HG03095 (cell line): ENCODE results near the gene TAMALIN.
"Not testable (repeated sequence)": the region's sequence is repeated elsewhere in the genome, so short reads cannot be mapped to it uniquely, and the experiment has no call there.

ENCODE experiments used
- ATAC-seq: cut with Tn5 transposase; IDR thresholded peaks from one replicate; pipeline ENCODE4 v1.9.1; 2021; ENCODE audit warnings: moderate library complexity; ENCODE audit not compliant: unreplicated experiment

TAMALIN gene

DNA sequence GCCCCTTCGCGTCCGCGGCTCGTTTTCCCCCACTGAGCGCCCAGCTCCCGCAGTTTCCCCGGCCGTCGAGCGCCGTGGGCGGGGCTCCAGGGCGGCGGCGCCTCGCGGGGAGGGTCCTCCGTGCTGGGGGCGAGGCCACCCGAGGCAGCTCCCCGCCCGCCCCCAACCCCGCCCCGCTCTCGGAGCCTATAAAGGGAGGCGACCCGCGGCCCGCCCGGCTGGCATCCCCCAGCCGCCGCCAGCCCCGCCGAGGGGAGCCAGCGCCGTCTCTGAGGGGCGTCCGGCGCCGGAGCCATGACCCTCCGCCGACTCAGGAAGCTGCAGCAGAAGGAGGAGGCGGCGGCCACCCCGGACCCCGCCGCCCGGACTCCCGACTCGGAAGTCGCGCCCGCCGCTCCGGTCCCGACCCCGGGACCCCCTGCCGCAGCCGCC is at the start of gene TAMALIN:
Gene TAMALIN (plus strand): TSS at position 221 of the 432 bp plus-strand sequence. CDS start 74 bp downstream, at position 295.
- no peak for ATAC-seq

DNA sequence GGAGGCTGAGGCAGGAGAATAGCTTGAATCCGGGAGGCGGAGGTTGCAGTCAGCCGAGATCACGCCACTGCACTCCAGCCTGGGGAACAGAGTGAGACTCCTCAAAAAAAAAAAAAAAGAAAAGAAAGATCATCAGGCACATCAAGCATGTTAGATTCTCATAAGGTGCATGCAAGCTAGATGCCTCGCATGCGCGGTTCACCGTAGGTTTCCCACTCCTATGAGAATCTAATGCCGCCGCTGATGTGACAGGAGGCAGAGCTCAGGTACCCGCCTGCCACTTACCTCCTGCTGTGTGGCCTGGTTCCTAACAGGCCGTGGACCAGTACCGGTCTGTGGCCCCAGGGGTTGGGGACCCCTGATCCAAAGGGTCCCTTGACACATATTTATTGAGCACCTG is 48.2 kb upstream of the TAMALIN start:
- no peak for ATAC-seq

DNA sequence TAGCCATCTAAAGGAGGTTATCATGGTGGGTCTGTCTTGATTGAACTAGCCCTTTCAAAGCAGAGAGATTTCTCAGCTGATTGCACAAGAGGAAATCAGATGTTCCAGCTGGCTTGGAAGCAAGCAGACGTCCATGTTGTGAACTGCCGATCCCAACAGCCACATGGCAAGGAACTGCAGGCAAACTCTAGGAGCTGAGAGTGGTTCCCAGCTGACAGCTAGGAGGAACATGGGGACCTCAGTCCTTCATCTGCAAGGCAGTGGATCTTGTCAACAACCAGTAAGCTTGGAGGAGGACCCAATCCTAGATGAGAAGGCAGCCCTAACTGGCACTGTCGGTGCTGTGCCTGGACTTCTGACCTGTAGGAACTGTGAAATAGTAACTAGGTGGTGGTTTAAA is 47.5 kb upstream of the TAMALIN start:
- no peak for ATAC-seq

DNA sequence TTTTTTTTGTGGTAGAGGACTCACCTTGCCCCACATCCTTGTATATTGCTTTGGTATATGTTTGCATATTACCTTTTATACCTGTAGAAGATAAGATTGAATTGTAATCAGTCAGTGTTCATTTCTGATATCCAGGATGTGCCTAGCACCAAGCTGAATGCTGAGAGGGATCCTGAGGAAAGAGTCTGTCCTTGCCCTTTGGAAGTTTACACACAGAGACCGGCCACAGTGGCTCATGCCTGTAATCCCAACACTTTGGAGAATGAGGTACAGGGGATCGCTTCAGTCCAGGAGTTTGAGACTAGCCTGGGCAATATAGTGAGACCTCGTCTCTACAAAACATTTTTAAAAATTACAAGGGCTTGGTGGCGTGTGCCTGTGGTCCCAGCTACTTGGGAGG is 46.8 kb upstream of the TAMALIN start:
- ATAC-seq = no peak

DNA sequence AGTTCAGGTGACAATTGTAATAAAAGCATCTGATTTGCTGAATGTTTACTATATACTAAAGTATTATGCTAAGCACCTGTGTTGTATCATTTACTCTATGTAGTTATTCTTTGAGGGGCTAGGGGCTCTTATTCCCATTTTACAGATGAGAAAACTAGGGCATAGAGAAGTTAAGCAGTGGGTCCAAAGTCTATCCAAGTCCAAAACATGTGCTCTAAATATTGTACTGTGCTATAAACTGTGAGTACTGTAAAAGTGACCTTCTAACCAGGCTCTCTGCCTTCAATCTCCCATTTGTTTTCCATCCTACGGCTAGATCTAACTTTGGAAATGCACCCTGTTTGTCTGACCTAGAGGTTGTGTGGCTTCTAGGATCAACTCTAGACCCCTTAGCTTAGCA is 46.3 kb upstream of the TAMALIN start:
- ATAC-seq = no peak

DNA sequence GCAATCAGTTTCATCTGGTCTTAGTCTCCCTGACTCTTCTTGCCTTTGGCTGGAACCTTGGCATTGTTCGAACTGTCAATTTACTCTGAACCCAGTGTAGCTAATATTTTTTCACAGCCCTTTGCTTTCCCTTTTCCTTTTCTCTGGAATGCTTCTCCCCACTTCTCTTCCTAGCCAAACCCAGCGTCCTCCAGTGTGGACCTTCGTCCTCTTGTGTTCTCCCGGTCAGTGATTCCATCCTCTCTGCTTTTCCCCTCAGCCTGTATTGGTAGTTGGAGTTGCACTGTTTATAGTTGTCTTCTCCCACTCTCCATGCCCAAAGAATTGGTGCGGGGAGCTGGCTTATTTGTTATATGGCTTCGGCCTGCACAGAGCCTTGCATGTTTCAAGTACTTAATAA is 45.9 kb upstream of the TAMALIN start:
- no peak for ATAC-seq

DNA sequence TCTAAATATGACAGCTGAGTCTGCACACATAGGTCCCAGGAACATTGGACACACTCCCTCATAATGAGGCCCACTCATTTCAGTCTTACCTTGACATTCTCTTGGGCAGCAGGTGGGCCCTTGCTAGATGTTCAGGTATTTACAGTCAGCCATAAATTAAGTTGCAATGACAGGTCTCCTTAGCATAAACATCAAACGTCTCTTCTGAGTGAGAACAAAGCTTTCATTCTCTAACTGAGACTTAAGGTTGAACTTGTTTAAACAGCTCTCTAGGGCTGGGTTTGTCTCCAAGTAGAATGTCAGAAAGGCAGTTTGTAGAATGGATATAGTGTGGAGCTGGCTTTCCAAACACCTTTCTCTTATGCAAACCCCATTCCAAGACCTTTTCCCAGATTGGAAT is 44.9 kb upstream of the TAMALIN start:
- ATAC-seq = no peak

DNA sequence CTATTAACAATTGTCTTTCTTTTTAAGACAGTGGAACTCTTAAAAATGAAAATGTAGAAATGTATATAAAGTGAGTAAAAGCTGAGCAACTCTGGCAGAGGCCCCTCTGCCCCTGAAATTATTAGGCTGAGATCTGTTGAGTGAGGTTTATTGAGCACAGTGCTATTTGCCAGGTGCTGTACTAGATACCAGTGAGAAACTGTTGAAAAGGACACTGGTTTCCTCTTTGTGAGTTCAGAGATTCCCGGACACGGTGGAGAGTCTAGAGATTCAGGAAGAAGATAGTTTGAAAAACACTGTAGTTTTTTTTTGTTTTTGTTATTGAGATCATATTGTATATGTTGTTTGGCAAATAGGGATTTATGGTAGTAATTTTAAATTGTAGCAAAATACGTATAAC is 44.0 kb upstream of the TAMALIN start:
- ATAC-seq = no peak

DNA sequence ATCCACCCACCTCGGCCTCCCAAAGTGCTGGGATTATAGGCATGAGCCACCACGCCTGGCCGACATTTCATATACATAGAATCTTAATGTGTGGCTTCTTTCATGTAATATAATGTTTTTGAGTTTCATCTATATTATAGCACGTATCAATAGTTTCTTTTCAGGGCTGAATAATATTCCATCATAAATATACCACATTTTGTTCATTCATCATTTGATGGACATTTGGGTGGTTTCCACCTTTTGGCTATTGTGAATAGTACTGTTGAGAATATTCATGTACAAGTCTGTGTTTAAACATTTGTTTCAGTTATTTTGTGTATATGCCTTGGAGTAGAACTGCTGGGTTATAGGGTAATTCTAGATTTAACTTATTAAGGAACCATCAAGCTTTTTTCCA is 43.3 kb upstream of the TAMALIN start:
- no peak for ATAC-seq

DNA sequence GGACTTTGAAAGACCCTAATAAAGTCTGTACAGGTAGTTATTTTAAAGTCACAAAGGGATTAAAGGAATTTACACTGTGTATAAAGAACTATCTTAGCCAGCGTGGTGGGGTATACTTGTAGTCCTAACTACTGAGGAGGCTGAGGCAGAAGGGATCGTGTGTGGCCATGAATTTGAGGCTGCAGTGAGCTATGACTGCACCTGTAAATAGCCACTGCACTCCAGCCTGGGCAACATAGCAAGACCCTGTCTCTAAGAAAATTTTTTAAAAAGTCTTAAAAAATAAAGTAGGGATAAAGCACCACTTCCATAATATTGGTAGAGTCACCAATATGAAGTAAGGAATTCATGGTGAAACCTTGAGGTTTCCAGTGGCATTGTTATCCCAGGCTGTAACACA is 37.1 kb upstream of the TAMALIN start:
- no peak for ATAC-seq

DNA sequence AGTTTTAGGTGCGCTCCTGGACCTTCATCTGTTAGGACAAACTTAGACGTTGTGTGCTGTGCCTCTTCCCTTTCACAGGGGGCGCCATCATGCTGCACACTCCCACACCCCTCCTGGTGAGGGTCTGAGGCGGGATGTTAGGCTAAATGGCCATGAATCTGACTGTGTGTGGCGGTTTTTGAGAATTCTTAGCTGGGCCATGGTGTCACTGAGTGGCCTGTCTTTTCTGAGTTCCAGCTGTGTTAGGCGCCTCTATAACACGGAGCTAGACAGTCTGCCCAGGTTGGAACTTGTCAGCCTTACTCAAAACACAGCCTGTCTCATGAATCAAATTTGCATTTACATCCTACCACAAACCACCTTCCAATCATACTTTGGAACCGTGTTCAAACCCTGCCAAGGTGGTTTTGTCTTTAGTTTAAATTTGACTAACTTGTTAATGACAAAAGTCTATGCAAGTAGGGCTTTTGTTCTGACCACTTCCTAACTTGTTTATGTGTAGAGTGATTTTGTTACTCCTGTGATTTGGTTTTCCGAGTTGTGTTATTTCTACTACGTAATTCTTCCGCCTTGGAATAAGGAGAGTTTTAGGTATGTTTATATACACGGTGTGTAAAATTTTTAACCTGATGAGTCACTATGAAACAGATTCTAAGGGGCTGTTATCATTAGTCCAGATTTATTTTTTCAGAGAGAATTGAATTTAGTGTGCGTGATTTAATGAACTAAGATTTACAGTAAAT is 35.7 kb upstream of the TAMALIN start:
- ATAC-seq = peak; percentile 92

DNA sequence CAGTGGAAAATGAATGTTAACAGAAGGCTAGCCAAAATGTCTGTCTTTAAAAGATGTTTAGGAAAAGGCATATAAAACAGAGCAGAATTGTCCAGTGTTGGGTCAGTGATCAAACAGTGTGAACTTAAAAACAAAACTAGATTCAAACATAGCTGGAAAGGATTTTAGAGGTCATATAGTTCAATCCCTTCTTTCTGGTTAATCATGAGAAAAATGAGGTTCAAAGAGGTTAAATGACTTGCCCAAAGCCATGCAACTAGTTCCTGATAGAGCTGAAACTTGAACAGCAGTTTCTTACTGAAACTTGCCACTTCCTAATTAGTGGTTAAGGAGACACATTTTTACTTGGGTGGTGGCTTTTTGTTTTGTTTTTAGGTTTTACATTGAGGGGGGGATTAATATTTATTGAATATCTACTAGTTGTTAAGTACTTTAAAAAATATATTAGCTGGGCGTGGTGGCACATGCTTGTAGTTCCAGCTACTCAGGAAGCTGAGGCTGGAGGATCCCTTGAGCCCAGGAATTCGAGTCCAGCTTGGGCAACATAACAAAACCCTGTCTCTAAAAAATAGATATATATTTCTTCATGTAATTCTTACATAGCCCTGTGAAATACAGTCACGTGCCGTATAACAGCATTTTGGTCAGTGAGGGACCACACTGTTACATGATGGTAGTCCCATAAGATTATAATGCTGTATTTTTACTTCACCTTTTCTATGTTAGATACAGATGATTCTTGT is 34.9 kb upstream of the TAMALIN start:
- no peak for ATAC-seq

DNA sequence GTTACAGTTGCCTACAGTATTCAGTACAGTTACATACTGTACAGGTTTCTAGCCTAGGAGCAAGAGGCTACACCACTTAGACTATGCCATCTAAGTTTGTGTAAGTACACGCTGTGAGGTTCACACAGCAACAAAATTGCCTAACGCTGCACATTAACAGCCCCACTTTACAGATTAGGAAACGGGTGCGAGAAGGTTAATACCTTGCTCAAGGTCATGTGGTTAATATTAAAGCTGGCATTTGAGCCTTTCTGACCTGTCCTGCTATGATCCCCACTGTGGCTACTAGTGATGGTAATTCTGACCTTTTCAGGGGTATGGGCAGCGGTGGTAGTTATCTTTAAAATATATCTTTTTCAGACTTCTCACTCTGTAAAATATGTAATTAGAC is 34.3 kb upstream of the TAMALIN start:
- ATAC-seq = no peak

DNA sequence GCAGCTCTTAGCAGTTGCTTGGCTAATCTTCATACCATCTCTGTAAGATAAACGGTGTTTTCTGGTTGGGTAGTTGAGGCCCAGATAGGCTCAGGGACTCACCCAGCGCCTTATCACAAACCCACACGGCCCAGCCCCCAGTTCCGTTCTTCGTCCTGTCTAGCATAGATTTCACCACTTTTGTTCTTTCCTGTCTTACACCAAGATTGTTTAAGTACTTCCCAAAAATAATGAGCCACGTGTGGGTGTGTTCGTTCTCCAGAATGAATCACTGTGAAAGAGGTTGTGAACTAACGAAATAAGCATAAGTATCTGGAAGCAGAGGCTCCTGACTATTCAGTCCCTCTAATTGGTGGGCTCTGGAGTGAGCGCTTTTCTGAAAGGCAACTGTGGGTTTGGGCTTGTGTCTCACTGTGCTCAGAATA is 33.9 kb upstream of the TAMALIN start:
- no peak for ATAC-seq

DNA sequence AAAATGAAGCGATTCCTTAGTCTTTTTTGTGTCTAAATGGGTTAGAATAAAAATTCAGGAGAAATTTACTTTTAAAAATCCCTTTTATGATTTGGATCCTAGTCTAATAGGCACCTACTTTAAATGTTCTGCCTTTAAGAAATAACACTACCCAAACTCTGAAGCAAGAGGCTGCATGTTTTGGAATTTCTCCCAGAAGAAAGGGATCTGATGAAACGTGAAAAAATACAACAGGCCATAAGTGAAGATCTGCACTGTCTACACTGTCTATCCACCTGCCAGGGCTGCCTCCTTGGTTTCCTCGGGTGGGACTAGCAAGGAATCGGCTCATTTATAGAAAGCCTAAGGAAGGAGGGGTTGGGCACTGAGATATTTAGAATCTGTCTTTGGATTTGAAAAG is 33.2 kb upstream of the TAMALIN start:
- no peak for ATAC-seq

DNA sequence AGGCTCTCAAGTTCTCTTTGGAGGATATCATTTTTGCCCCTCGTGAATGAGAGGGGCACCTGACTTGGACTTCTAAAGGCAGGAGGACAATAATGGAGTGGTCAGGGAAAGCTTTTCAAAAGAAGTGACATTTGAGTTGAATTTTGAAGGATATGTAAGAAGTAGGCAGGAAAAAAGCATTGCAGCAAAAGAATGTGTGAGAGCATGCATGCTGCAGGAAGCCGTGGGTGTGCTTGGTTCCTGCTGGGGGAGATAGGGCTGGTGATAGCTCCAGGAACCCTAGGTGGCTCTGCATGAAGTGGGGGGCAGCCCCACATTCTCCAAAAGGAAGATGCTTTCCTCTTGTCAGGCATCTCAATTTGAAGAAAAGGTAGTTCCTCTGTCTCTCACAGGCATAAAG is 32.1 kb upstream of the TAMALIN start:
- no peak for ATAC-seq

DNA sequence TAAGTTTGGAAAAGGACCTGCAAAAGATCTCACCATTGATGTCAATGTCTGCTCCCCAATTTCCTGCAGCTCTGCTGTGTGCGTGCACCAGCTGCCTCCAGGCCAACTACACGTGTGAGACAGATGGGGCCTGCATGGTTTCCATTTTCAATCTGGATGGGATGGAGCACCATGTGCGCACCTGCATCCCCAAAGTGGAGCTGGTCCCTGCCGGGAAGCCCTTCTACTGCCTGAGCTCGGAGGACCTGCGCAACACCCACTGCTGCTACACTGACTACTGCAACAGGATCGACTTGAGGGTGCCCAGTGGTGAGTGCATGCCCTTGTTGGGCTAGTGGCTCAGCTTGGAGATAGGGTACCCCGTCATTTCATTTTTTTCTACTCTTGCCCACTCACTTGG is 31.6 kb upstream of the TAMALIN start:
- no peak for ATAC-seq

DNA sequence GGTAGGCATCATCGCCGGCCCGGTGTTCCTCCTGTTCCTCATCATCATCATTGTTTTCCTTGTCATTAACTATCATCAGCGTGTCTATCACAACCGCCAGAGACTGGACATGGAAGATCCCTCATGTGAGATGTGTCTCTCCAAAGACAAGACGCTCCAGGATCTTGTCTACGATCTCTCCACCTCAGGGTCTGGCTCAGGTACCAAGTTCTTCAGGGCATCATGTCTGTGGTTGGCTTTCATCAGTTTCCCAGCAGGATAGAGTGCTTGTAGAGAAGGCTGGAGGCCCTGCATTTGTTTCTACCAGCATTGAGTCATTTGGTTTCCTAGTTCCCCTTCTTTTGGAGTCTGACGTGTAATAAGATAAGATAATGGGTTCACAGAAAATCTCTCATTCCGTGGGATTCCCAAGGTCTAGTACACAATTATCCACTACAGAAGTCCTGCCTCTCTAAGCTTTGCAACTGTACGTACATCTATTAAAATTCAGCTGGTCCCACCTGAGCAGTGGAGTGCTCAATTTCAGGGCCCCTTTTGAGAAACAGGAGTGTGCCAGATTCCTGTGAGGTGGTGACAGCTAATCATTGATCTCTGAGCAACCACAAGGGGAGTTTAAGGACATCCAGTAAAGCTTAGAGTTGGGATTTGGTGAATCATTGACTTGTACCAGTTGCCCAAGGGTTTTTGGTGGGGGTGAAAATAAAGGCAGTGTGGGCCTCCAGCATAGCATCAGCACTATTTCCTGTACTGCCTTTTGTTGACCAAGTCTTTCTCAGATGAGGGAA is 30.2 kb upstream of the TAMALIN start:
- no peak for ATAC-seq

DNA sequence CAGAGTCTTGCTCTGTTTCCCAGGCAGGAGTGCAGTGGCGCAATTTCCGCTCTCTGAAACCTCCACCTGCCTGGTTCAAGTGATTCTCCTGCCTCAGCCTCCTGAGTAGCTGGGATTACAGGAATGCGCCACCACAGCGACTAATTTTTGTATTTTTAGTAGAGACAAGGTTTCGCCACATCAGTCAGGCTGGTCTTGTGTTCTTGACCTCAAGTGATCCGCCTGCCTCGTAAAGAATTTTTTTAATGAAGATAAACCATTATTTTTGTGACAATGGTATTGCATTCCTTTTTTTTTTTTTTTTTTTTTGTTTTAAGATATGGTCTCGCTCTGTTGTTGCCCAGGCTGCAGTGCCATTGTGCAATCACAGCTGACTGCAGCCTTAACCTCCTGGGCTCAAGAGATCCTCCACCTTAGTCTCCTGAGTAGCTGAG is 29.4 kb upstream of the TAMALIN start:
- no peak for ATAC-seq

DNA sequence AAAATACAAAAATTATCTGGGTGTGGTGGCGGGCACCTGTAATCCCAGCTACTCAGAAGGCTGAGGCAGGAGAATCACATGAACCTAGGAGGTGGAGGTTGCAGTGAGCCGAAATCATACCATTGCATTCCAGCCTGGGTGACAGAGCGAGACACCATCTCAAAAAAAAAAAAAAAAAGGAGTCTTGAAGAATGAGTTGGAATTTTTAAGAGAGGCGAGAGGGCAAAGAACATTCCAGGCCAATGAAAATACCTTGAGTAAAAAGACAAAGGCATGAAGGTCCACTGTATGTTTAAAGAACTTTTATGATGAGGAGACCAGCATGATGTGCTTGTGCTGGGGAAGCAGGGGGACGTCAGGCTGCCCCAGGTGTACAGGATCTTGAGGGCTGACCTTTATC is 27.4 kb upstream of the TAMALIN start:
- ATAC-seq = not testable (repeated sequence)

DNA sequence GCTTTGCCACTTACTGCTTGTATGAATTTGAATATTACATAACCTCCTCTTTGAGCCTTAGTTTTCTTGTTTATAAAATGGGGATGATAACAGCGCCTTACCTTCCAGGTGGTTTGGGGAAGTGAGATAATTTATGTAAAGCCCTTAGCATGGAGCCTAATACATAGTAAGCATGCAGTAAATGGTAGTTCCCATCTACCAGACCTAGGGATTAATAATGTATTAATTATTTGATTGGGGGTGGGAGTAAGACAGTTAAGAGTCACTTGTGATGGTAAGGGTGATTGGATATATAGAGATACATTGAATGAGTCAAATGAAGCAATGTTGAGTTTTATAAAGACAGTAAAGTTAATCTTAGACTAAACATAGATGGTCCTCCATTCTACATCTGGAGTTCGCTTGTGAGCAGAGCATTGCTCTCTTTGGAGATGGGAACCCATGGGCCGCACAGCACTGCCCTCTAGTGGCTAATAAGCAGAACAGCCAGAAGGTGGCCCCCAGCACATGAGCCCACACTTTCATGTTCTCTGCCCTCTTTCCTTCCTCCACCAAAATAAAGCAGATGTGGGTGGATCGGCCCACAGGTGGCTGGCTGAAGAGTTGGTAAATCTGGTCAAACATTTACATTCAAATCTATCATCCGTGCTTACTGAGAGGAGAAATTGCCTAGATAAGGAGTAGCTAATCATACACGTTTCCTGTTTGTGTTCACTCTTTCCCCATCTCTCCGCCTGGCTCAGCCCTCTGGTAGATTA is 26.5 kb upstream of the TAMALIN start:
- peak; percentile 81 for ATAC-seq
